GM12891 (cell line): ENCODE results near the gene SEBOX.

Experiments
- PAX5 ChIP-seq: IDR thresholded peaks from 2 replicates; pipeline ENCODE4 v1.6.1; 2011; ENCODE audit warnings: low read length, moderate library complexity, mild to moderate bottlenecking; ENCODE audit not compliant: insufficient read depth, severe bottlenecking
- POLR2A ChIP-seq: IDR thresholded peaks from 2 replicates; pipeline ENCODE4 v1.6.1; 2011; ENCODE audit warnings: low read depth, low read length, control low read depth
- POLR2AphosphoS5 ChIP-seq: IDR thresholded peaks from 2 replicates; pipeline ENCODE4 v1.6.1; 2011; ENCODE audit warnings: low read depth, low read length, control low read depth
- POU2F2 ChIP-seq: IDR thresholded peaks from 2 replicates; pipeline ENCODE4 v1.6.1; 2011; ENCODE audit warnings: low read depth, mild to moderate bottlenecking, control low read depth, low read length, moderate library complexity
- SPI1 ChIP-seq: IDR thresholded peaks from 2 replicates; pipeline ENCODE4 v1.6.1; 2011; ENCODE audit warnings: low read depth, low read length, control low read depth
- TAF1 ChIP-seq: IDR thresholded peaks from 2 replicates; pipeline ENCODE4 v1.6.1; 2011; ENCODE audit warnings: low read depth, low read length, control low read depth

DNA sequence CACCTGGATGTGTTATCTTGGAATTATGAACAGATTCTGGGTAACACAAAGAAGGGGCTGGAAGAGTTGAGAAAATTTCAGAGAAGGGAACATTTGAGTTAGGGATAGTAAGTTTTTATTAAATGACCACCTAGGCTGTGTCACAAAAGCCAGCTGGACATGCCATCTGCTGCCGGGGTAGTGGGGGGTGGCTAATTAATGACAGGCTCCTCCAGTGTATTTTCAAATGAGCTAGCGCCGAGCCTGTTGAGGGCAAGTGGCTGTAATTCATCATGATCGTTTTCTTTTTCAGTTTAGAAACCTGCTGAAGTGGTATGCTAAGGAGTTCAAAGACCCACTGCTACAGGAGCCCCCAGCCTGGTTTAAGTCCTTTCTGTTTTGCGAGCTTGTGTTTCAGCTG lies 39.8 kb downstream of the SEBOX start:
- TF ChIP-seq POLR2A (no peak), POLR2AphosphoS5 (no peak), TAF1 (no peak), SPI1 (no peak), POU2F2 (no peak), PAX5 (no peak)
